ENCODE measurements around the gene ZBTB20. TPM values are rescaled to one million over a fixed set of nuclear protein-coding genes. Genes with fewer than 3 reads are reported as not detected.

Gene ZBTB20
- total and polyA plus RNA-seq, 2 donors (not counting 1 experiment from before 2014, with no cell fraction given): 4.0 to 123 TPM

DNA sequence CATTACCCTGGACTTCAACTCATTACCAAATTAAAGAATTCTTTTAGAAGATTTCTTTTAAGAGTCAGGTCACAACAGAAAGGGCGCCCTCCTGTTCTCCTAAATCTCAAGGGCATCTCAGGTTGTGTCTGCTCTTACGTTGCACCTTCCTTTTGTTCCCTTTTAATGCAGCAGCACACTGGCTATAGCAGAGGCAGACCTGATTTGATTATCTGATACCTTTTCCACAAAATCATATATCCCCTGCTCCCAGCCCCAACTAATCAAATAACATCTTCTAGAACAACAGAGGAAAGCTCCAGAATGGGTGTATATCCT is 813.2 kb downstream of the ZBTB20 start:
- Mint-ChIP-seq H3K4me3 (no peak overlapping the region), H3K4me1 (peaks cover 31% of the 10 kb centered on the region), H3K27me3 (no peaks in the 10 kb centered on the region), H3K9me3 (ENCODE audit: insufficient read depth) (peaks cover 2% of the 10 kb centered on the region), H3K27ac (peak overlapping the region; percentile 63)
- Histone ChIP-seq H3K79me2 (ENCODE audit: control insufficient read depth, insufficient read depth, low read length) (no peaks in the 10 kb centered on the region), H3K27ac (ENCODE audit: low read length in 2 of 2) (peak overlapping the region in 1 of 2 donors; percentile 62), H2AFZ (ENCODE audit: insufficient read depth, low read depth, low read length, poor library complexity, severe bottlenecking) (no peak overlapping the region), H3K9me3 (ENCODE audit: control extremely low read depth in 1 of 3, control insufficient read depth in 2 of 3, insufficient read depth in 1 of 3, low read length in 2 of 3) (peaks cover 0 to under 1% (median 0%) of the 10 kb centered on the region in 3 donors), H3K4me1 (ENCODE audit: control insufficient read depth in 2 of 2, insufficient read depth in 2 of 2, low read length in 2 of 2) (peaks cover 14% of the 10 kb centered on the region in 2 donors), H3K4me2 (replicated peaks; ENCODE audit: low read depth, low read length, poor library complexity, severe bottlenecking) (no peak overlapping the region), H3K4me3 (ENCODE audit: control extremely low read depth in 1 of 5, extremely low read depth in 1 of 5, insufficient read depth in 1 of 5, low read depth in 2 of 5, low read length in 4 of 5) (no peak overlapping the region), H3K36me3 (replicated peaks in 1 of 2; ENCODE audit: control extremely low read depth in 1 of 2, control insufficient read depth in 1 of 2, extremely low read depth in 1 of 2, insufficient read depth in 2 of 2, low read length in 1 of 2) (peaks cover 0 to 4% of the 10 kb centered on the region in 2 experiments), H3K27me3 (replicated peaks in 1 of 4; ENCODE audit: control extremely low read depth in 1 of 4, control insufficient read depth in 3 of 4, insufficient read depth in 4 of 4, low read length in 3 of 4) (no peaks in the 10 kb centered on the region), H3K9ac (ENCODE audit: low read length) (no peak overlapping the region), H4K20me1 (ENCODE audit: control insufficient read depth, insufficient read depth, low read length, poor library complexity, severe bottlenecking) (no peaks in the 10 kb centered on the region)
- ChIA-PET CTCF (interaction anchor here (0.7 to 4.1 kb wide), 5 partner anchors 11 to 114 kb away, joined by 3 to 23 read pairs (median 4); no protein-coding TSS in a partner anchor), POLR2A (no interaction called here)
- intact Hi-C loops (cut with micrococcal nuclease): no loop called here
- ATAC-seq (ENCODE audit: low read depth) (no peak), DNase-seq (no peak)
- 91% methylated on average over 2 of the region's 2 CpGs for WGBS (ENCODE audit: insufficient coverage)
- no peak for TF ChIP-seq EZH2 (IDR thresholded peaks at IDR 0.05; ENCODE audit: borderline replicate concordance, insufficient read depth, low read depth, low read length, poor library complexity, severe bottlenecking)
- no peak for TF ChIP-seq CTCF (IDR thresholded peaks at IDR 0.05)

GRCh38 chr3:114333180-114333922 is 813.7 kb downstream of the ZBTB20 start:
- H2AFZ ChIP-seq (ENCODE audit: insufficient read depth, low read depth, low read length, poor library complexity, severe bottlenecking): no peak overlapping the region
- peaks cover 14% of the 10 kb centered on the region in 2 donors for H3K4me1 ChIP-seq (ENCODE audit: control insufficient read depth in 2 of 2, insufficient read depth in 2 of 2, low read length in 2 of 2)
- no peaks in the 10 kb centered on the region for H4K20me1 ChIP-seq (ENCODE audit: control insufficient read depth, insufficient read depth, low read length, poor library complexity, severe bottlenecking)
- Mint-ChIP-seq H3K9me3 (ENCODE audit: insufficient read depth) (peaks cover 2% of the 10 kb centered on the region), H3K4me3 (no peak overlapping the region), H3K27me3 (no peaks in the 10 kb centered on the region), H3K4me1 (peaks cover 36% of the 10 kb centered on the region), H3K27ac (peak overlapping the region; percentile 83)
- intact Hi-C loops (cut with micrococcal nuclease): no loop called here
- H3K4me2 ChIP-seq (replicated peaks; ENCODE audit: low read depth, low read length, poor library complexity, severe bottlenecking): peak overlapping the region; percentile 20
- ChIA-PET CTCF (interaction anchor here (0.7 to 4.1 kb wide), 4 partner anchors 10 to 43 kb away, joined by 3 to 23 read pairs (median 12); no protein-coding TSS in a partner anchor), POLR2A (no interaction called here)
- no peaks in the 10 kb centered on the region for H3K79me2 ChIP-seq (ENCODE audit: control insufficient read depth, insufficient read depth, low read length)
- H3K27me3 ChIP-seq (replicated peaks in 1 of 4; ENCODE audit: control extremely low read depth in 1 of 4, control insufficient read depth in 3 of 4, insufficient read depth in 4 of 4, low read length in 3 of 4): no peaks in the 10 kb centered on the region
- peak overlapping the region; percentile 34 to 62 for H3K27ac ChIP-seq (ENCODE audit: low read length in 2 of 2)
- H3K36me3 ChIP-seq (replicated peaks in 1 of 2; ENCODE audit: control extremely low read depth in 1 of 2, control insufficient read depth in 1 of 2, extremely low read depth in 1 of 2, insufficient read depth in 2 of 2, low read length in 1 of 2): no peaks in the 10 kb centered on the region
- no peak for DNase-seq
- H3K4me3 ChIP-seq (ENCODE audit: control extremely low read depth in 1 of 5, extremely low read depth in 1 of 5, insufficient read depth in 1 of 5, low read depth in 2 of 5, low read length in 4 of 5): no peak overlapping the region
- no peak for ATAC-seq (ENCODE audit: low read depth)
- H3K9ac ChIP-seq (ENCODE audit: low read length): peak overlapping the region; percentile 1
- no peak for TF ChIP-seq EZH2 (IDR thresholded peaks at IDR 0.05; ENCODE audit: borderline replicate concordance, insufficient read depth, low read depth, low read length, poor library complexity, severe bottlenecking)
- TF ChIP-seq CTCF (IDR thresholded peaks at IDR 0.05): no peak
- H3K9me3 ChIP-seq (ENCODE audit: control extremely low read depth in 1 of 3, control insufficient read depth in 2 of 3, insufficient read depth in 1 of 3, low read length in 2 of 3): no peaks in the 10 kb centered on the region
- no CpG with 5 or more reads among the region's 4 CpGs for WGBS (ENCODE audit: insufficient coverage)

Measured in B cell (primary cell).